Measurements from ENCODE around the gene SLC12A4. TPM values are rescaled to one million over a fixed set of nuclear protein-coding genes. Genes with fewer than 3 reads are reported as not detected.

The SLC12A4 gene
- total RNA-seq, 1 donor from 2014 or later, result 36.0 TPM

- DNase-seq (ENCODE audit: low read depth, low spot score), result peak; percentile 69
- no peaks in the 10 kb centered on the region for H3K27me3 Mint-ChIP-seq (ENCODE audit: low read depth)
- H3K9me3 Mint-ChIP-seq, result no peaks in the 10 kb centered on the region
- no peaks in the 10 kb centered on the region for H3K36me3 Mint-ChIP-seq (ENCODE audit: low read depth)
- H3K4me1 Mint-ChIP-seq, result no peaks in the 10 kb centered on the region
- TF ChIP-seq CTCF (conservative IDR thresholded peaks at IDR 0.05), result peak; percentile 85
- H3K4me3 Mint-ChIP-seq, result peak overlapping the region; percentile 23
- H3K27ac Mint-ChIP-seq (ENCODE audit: unreplicated experiment), result no peak overlapping the region
Observed at GRCh38 chr16:67928561-67929364, 39.7 kb downstream of the SLC12A4 start.

GRCh38 chr16:67928147-67928546, 40.3 kb downstream of the SLC12A4 start:
- no peak overlapping the region for H3K4me3 Mint-ChIP-seq
- no peaks in the 10 kb centered on the region for H3K4me1 Mint-ChIP-seq
- DNase-seq (ENCODE audit: low read depth, low spot score), result no peak
- H3K36me3 Mint-ChIP-seq (ENCODE audit: low read depth), result no peaks in the 10 kb centered on the region
- no peaks in the 10 kb centered on the region for H3K27me3 Mint-ChIP-seq (ENCODE audit: low read depth)
- H3K9me3 Mint-ChIP-seq, result no peaks in the 10 kb centered on the region
- TF ChIP-seq CTCF (conservative IDR thresholded peaks at IDR 0.05), result no peak
- peak overlapping the region; percentile 81 for H3K27ac Mint-ChIP-seq (ENCODE audit: unreplicated experiment)

GRCh38 chr16:67927131-67927941, 41.1 kb downstream of the SLC12A4 start:
- H3K36me3 Mint-ChIP-seq (ENCODE audit: low read depth), result no peaks in the 10 kb centered on the region
- no peaks in the 10 kb centered on the region for H3K9me3 Mint-ChIP-seq
- H3K4me3 Mint-ChIP-seq, result no peak overlapping the region
- no peak for DNase-seq (ENCODE audit: low read depth, low spot score)
- no peak overlapping the region for H3K27ac Mint-ChIP-seq (ENCODE audit: unreplicated experiment)
- no peaks in the 10 kb centered on the region for H3K4me1 Mint-ChIP-seq
- H3K27me3 Mint-ChIP-seq (ENCODE audit: low read depth), result no peaks in the 10 kb centered on the region
- TF ChIP-seq CTCF (conservative IDR thresholded peaks at IDR 0.05), result no peak

- peak overlapping the region; percentile 35 for H3K27ac Mint-ChIP-seq (ENCODE audit: unreplicated experiment)
- no peak for DNase-seq (ENCODE audit: low read depth, low spot score)
- H3K36me3 Mint-ChIP-seq (ENCODE audit: low read depth), result no peaks in the 10 kb centered on the region
- H3K4me3 Mint-ChIP-seq, result peak overlapping the region; percentile 49
- H3K4me1 Mint-ChIP-seq, result no peaks in the 10 kb centered on the region
- no peaks in the 10 kb centered on the region for H3K27me3 Mint-ChIP-seq (ENCODE audit: low read depth)
- no peak for TF ChIP-seq CTCF (conservative IDR thresholded peaks at IDR 0.05)
- no peaks in the 10 kb centered on the region for H3K9me3 Mint-ChIP-seq
Observed at GRCh38 chr16:67926181-67926750, 42.2 kb downstream of the SLC12A4 start.

DNA sequence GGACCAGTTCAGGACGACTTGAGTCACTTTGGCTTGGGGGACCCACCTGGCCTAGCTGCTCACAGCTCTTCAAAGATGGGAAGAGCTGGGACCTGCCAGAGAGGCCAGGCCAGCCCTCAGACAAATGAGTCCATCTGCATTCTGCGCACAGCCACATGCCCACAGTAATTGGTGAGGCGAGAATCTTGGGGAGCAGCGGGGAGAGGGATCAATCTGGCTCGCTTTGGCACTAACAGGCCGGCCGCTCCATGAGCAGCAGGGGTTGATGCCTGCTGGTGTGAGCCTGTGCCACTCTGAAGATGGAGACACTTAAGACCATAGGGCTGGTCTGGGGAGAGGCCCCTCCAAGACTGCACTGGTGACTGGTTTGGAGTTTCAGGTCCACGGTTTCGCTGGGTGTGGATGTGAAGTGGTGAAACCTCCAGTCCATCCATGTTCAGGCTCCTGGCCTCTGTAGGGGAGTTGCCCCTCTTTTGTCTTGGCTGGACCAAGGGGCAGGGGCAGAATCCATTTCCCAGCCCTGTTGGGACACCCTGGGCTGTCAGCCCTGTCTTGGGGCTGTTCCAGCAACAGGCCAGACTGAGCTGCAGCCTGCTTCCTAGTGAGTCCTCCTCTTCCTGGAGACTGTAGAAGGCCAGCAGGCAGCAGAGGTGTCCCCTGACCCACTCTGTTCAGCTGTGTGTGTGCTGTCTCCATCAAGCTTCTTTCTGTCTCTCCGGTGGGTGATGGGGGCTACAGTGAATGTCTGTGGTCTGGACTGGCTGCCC, 44.1 kb downstream of the SLC12A4 start:
- H3K27me3 Mint-ChIP-seq (ENCODE audit: low read depth), result no peaks in the 10 kb centered on the region
- DNase-seq (ENCODE audit: low read depth, low spot score), result no peak
- H3K9me3 Mint-ChIP-seq, result no peaks in the 10 kb centered on the region
- H3K36me3 Mint-ChIP-seq (ENCODE audit: low read depth), result no peaks in the 10 kb centered on the region
- H3K27ac Mint-ChIP-seq (ENCODE audit: unreplicated experiment), result no peak overlapping the region
- TF ChIP-seq CTCF (conservative IDR thresholded peaks at IDR 0.05), result no peak
- peak overlapping the region; percentile 23 for H3K4me3 Mint-ChIP-seq
- no peaks in the 10 kb centered on the region for H3K4me1 Mint-ChIP-seq

Measured in neural crest cell (in vitro differentiated cells).